ENCODE measurements around the gene PCDHGA3. TPM values are rescaled to one million over a fixed set of nuclear protein-coding genes. Genes with fewer than 3 reads are reported as not detected.

The PCDHGA3 gene
- total and polyA plus RNA-seq, 2 of the 13 experiments (the other 11 are each of a cell fraction or from before 2014, with no cell fraction given), result 0.05 TPM; not detected in 1

DNA sequence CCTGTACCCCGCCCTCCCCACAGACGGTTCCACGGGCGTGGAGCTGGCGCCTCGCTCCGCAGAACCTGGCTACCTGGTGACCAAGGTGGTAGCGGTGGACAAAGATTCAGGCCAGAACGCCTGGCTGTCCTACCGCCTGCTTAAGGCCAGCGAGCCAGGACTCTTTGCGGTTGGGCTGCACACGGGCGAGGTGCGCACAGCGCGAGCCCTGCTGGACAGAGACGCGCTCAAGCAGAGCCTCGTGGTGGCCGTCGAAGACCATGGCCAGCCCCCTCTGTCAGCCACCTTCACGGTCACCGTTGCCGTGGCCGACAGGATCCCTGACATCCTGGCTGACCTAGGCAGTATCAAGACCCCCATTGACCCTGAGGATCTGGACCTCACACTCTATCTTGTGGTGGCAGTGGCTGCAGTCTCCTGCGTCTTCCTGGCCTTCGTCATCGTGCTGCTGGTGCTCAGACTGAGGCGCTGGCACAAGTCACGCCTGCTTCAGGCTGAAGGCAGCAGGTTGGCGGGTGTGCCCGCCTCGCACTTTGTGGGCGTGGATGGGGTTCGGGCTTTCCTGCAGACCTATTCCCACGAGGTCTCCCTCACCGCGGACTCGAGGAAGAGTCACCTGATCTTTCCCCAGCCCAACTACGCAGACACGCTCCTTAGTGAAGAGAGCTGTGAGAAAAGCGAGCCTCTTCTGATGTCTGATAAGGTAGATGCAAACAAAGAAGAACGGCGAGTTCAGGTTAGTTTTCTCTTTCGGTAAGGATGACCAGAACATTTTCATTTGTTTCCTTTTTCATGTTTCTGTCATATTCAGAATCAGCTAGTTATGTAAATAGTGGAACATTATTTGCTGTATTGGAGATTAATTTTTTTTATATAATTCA is 22.6 kb downstream of the PCDHGA3 start:
- intact Hi-C loops (cut with micrococcal nuclease; ENCODE audit: unreplicated experiment), result no loop called here
- Histone ChIP-seq H3K9me3 (ENCODE audit: low read length) (peaks cover 53% of the 10 kb centered on the region), H3K4me1 (ENCODE audit: insufficient read depth, low read length) (no peaks in the 10 kb centered on the region), H3K27me3 (ENCODE audit: control insufficient read depth in 1 of 2, insufficient read depth in 2 of 2, low read length in 2 of 2) (no peaks in the 10 kb centered on the region), H3K4me2 (ENCODE audit: low read depth, low read length) (no peak overlapping the region), H3K27ac (ENCODE audit: extremely low read length, insufficient read depth, low read length) (no peak overlapping the region), H4K20me1 (ENCODE audit: insufficient read depth, low read length) (no peaks in the 10 kb centered on the region), H2AFZ (ENCODE audit: low read length) (no peak overlapping the region), H3K79me2 (ENCODE audit: insufficient read depth, low read length) (no peaks in the 10 kb centered on the region), H3K9ac (ENCODE audit: insufficient read depth, low read depth, low read length) (no peak overlapping the region), H3K4me3 (replicated peaks in 1 of 3; ENCODE audit: insufficient read depth in 1 of 3, low read depth in 2 of 3, low read length in 3 of 3) (no peak overlapping the region), H3K36me3 (replicated peaks in 1 of 2; ENCODE audit: control insufficient read depth in 1 of 2, insufficient read depth in 2 of 2, low read length in 2 of 2) (no peaks in the 10 kb centered on the region)
- POLR2A ChIA-PET, result no interaction called here
- ATAC-seq, result no peak
- no peak for TF ChIP-seq IKZF4 (CRISPR knock-in tag; IDR thresholded peaks at IDR 0.05; ENCODE audit: borderline replicate concordance, low read depth, not compliant biosample characterization)
- TF ChIP-seq, protein P1, sequence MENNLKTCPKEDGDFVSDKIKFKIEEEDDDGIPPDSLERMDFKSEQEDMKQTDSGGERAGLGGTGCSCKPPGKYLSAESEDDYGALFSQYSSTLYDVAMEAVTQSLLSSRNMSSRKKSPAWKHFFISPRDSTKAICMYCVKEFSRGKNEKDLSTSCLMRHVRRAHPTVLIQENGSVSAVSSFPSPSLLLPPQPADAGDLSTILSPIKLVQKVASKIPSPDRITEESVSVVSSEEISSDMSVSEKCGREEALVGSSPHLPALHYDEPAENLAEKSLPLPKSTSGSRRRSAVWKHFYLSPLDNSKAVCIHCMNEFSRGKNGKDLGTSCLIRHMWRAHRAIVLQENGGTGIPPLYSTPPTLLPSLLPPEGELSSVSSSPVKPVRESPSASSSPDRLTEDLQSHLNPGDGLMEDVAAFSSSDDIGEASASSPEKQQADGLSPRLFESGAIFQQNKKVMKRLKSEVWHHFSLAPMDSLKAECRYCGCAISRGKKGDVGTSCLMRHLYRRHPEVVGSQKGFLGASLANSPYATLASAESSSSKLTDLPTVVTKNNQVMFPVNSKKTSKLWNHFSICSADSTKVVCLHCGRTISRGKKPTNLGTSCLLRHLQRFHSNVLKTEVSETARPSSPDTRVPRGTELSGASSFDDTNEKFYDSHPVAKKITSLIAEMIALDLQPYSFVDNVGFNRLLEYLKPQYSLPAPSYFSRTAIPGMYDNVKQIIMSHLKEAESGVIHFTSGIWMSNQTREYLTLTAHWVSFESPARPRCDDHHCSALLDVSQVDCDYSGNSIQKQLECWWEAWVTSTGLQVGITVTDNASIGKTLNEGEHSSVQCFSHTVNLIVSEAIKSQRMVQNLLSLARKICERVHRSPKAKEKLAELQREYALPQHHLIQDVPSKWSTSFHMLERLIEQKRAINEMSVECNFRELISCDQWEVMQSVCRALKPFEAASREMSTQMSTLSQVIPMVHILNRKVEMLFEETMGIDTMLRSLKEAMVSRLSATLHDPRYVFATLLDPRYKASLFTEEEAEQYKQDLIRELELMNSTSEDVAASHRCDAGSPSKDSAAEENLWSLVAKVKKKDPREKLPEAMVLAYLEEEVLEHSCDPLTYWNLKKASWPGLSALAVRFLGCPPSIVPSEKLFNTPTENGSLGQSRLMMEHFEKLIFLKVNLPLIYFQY (CRISPR knock-in tag; IDR thresholded peaks at IDR 0.05; ENCODE audit: borderline replicate concordance), result no peak
- no peak for TF ChIP-seq ZNF761 (CRISPR knock-in tag; conservative IDR thresholded peaks at IDR 0.05)
- TF ChIP-seq ZNF720 (CRISPR knock-in tag; IDR thresholded peaks at IDR 0.05), result no peak
- TF ChIP-seq ZZZ3 (CRISPR knock-in tag; IDR thresholded peaks at IDR 0.05; ENCODE audit: borderline replicate concordance), result no peak
- TF ChIP-seq RFXAP (CRISPR knock-in tag; IDR thresholded peaks at IDR 0.05; ENCODE audit: borderline replicate concordance), result no peak
- TF ChIP-seq, protein P2, sequence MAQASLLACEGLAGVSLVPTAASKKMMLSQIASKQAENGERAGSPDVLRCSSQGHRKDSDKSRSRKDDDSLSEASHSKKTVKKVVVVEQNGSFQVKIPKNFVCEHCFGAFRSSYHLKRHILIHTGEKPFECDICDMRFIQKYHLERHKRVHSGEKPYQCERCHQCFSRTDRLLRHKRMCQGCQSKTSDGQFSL (CRISPR knock-in tag; IDR thresholded peaks at IDR 0.05), result no peak
- no peak for TF ChIP-seq CENPT (CRISPR knock-in tag; IDR thresholded peaks at IDR 0.05; ENCODE audit: low read depth)
- TF ChIP-seq, protein P3, sequence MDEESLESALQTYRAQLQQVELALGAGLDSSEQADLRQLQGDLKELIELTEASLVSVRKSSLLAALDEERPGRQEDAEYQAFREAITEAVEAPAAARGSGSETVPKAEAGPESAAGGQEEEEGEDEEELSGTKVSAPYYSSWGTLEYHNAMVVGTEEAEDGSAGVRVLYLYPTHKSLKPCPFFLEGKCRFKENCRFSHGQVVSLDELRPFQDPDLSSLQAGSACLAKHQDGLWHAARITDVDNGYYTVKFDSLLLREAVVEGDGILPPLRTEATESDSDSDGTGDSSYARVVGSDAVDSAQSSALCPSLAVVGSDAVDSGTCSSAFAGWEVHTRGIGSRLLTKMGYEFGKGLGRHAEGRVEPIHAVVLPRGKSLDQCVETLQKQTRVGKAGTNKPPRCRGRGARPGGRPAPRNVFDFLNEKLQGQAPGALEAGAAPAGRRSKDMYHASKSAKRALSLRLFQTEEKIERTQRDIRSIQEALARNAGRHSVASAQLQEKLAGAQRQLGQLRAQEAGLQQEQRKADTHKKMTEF (CRISPR knock-in tag; IDR thresholded peaks at IDR 0.05), result no peak
- TF ChIP-seq, protein P4, sequence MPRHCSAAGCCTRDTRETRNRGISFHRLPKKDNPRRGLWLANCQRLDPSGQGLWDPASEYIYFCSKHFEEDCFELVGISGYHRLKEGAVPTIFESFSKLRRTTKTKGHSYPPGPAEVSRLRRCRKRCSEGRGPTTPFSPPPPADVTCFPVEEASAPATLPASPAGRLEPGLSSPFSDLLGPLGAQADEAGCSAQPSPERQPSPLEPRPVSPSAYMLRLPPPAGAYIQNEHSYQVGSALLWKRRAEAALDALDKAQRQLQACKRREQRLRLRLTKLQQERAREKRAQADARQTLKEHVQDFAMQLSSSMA (CRISPR knock-in tag; IDR thresholded peaks at IDR 0.05), result no peak
- TF ChIP-seq NCOA1 (CRISPR knock-in tag; IDR thresholded peaks at IDR 0.05), result no peak
- TF ChIP-seq CREM (IDR thresholded peaks at IDR 0.05), result no peak
- TF ChIP-seq CREM (CRISPR knock-in tag; IDR thresholded peaks at IDR 0.05), result no peak
- DNase-seq (ENCODE audit: low spot score), result no peak
- FAIRE-seq, result no peak
- CTCF ChIA-PET (ENCODE audit: low intra/inter-chr PET ratio, low total read pairs), result no interaction called here
- 82% methylated on average over 23 of the region's 46 CpGs for WGBS (ENCODE audit: low lambda C conversion rate)
- BruUV-seq (replicated peaks), result no TSS peak
- in situ Hi-C loops (cut with HindIII; ENCODE audit: extremely low pct_ligation_motif_present, low pct_unique_long_range_greater_than_20kb), result no loop called here

All from HepG2 (cell line).